ENCODE results near the gene SEC22A. TPM values are rescaled to one million over a fixed set of nuclear protein-coding genes. Genes with fewer than 3 reads are reported as not detected.

SEC22A gene
- total and polyA plus RNA-seq, 10 of the 15 experiments (the other 5 are each of a cell fraction or from before 2014, with no cell fraction given): 19.3 to 70.3 (median 36.7) TPM

DNA sequence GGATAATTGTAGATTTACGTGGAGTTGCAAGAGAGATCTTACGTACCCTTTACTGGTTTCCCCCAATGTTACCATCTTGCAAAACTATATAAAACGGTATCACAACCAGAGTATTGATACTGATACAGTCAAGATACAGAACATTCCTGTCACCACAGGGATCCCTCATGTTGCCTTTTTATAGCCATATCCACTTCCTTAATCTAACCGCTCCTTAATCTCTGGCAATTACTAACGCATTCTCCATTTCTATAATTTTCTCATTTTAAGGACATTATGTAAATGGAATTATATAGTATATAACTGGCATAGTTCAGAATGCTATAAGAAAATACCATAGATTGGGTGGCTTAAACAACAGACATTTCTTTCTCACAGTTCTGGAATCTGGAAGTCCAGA, 61.1 kb downstream of the SEC22A start:
- Histone ChIP-seq H3K79me2 (ENCODE audit: control insufficient read depth, insufficient read depth, low read length) (no peaks in the 10 kb centered on the region), H4K20me1 (ENCODE audit: control insufficient read depth, insufficient read depth) (no peaks in the 10 kb centered on the region), H2AFZ (ENCODE audit: control insufficient read depth, low read depth, low read length) (no peak overlapping the region), H3K27me3 (replicated peaks in 1 of 2; ENCODE audit: control insufficient read depth in 2 of 2, insufficient read depth in 2 of 2, low read length in 1 of 2) (no peaks in the 10 kb centered on the region), H3K9me3 (replicated peaks; ENCODE audit: control insufficient read depth, insufficient read depth, low read length) (no peaks in the 10 kb centered on the region; the same call in 2 of the 3 replicates), H3K4me2 (ENCODE audit: control insufficient read depth, insufficient read depth) (no peak overlapping the region), H3K9ac (ENCODE audit: control insufficient read depth, insufficient read depth, low read length) (no peak overlapping the region), H3K27ac (ENCODE audit: control insufficient read depth, insufficient read depth) (no peak overlapping the region), H3K36me3 (ENCODE audit: control insufficient read depth in 2 of 2, insufficient read depth in 2 of 2, low read length in 1 of 2) (no peaks in the 10 kb centered on the region; a peak in 1 of 4 replicates), H3K4me3 (no peak overlapping the region), H3K4me1 (ENCODE audit: control insufficient read depth, insufficient read depth, low read length) (no peaks in the 10 kb centered on the region)
- ChIA-PET POLR2A (no interaction called here), RAD21 (ENCODE audit: unreplicated experiment) (no interaction called here), CTCF (no interaction called here), SMC1A (ENCODE audit: uncharacterized antibody, unreplicated experiment) (no interaction called here)
- no TSS peak for BruUV-seq (replicated peaks)
- intact Hi-C loops (cut with micrococcal nuclease; ENCODE audit: unreplicated experiment) (loop anchor here (5.0 kb wide), 1 partner anchor 321 kb away; no protein-coding TSS in a partner anchor), in situ Hi-C loops (cut with MboI) (no loop called here)
- TF ChIP-seq IKZF1 (conservative IDR thresholded peaks at IDR 0.05) (no peak), ZNF274 (IDR thresholded peaks at IDR 0.05; ENCODE audit: insufficient read depth, insufficient read length) (no peak), CREB1 (IDR thresholded peaks at IDR 0.05; ENCODE audit: low read depth) (no peak), POLR2A (IDR thresholded peaks at IDR 0.05; ENCODE audit: low read depth, low read length) (no peak)
- no peak for ATAC-seq
- no peak for DNase-seq (ENCODE audit: low read depth, low spot score)
- FAIRE-seq: no peak
- WGBS (ENCODE audit: insufficient coverage, insufficient replicate concordance, low lambda C conversion rate, missing lambda C conversion rate): 97% methylated on average over 5 of the region's 5 CpGs

DNA sequence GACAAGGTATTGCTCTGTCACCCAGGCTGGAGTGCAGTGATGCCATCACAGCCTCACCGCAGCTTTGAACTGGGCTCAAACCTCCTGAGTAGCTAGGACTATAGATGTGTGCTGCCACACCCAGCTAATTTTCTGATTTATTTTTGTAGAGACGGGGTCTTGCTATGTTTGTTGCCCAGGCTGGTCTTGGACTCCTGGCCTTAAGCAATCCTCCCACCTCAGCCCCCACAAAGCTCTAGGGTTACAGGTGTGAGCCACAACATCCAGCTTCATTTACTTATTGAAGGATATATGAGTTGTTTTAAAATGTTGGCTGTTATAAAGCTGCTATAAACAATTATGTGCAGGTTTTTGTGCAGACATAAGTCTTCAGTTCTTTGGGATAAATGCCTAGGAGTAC, 62.2 kb downstream of the SEC22A start:
- no peak overlapping the region for H3K4me3 ChIP-seq
- SMC1A ChIA-PET (ENCODE audit: uncharacterized antibody, unreplicated experiment): interaction anchor here (0.6 kb wide), 2 partner anchors 18 to 71 kb away, joined by 3 to 4 read pairs; no protein-coding TSS in a partner anchor
- TF ChIP-seq RAD51 (IDR thresholded peaks at IDR 0.05): no peak
- TF ChIP-seq HCFC1 (IDR thresholded peaks at IDR 0.05; ENCODE audit: low read length): no peak
- TF ChIP-seq IKZF2 (IDR thresholded peaks at IDR 0.05): no peak
- TF ChIP-seq, protein P1, sequence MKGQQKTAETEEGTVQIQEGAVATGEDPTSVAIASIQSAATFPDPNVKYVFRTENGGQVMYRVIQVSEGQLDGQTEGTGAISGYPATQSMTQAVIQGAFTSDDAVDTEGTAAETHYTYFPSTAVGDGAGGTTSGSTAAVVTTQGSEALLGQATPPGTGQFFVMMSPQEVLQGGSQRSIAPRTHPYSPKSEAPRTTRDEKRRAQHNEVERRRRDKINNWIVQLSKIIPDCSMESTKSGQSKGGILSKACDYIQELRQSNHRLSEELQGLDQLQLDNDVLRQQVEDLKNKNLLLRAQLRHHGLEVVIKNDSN (IDR thresholded peaks at IDR 0.05; ENCODE audit: borderline replicate concordance, extremely low read length, insufficient read depth, low read depth, low read length): no peak
- TF ChIP-seq MYB (IDR thresholded peaks at IDR 0.05; ENCODE audit: borderline replicate concordance, low read depth, low read length): no peak
- TF ChIP-seq, protein P2, sequence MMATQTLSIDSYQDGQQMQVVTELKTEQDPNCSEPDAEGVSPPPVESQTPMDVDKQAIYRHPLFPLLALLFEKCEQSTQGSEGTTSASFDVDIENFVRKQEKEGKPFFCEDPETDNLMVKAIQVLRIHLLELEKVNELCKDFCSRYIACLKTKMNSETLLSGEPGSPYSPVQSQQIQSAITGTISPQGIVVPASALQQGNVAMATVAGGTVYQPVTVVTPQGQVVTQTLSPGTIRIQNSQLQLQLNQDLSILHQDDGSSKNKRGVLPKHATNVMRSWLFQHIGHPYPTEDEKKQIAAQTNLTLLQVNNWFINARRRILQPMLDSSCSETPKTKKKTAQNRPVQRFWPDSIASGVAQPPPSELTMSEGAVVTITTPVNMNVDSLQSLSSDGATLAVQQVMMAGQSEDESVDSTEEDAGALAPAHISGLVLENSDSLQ (IDR thresholded peaks at IDR 0.05): no peak
- no peak for TF ChIP-seq POLR2AphosphoS5 (IDR thresholded peaks at IDR 0.05; ENCODE audit: low read length)
- FAIRE-seq (no peak), ATAC-seq (no peak), DNase-seq (ENCODE audit: low read depth, low spot score) (no peak)
- no peaks in the 10 kb centered on the region for H3K79me2 ChIP-seq (ENCODE audit: control insufficient read depth, insufficient read depth, low read length)
- CTCF ChIA-PET: interaction anchor here (0.6 to 1.2 kb wide), 2 partner anchors 17 to 43 kb away, joined by 3 to 4 read pairs; no protein-coding TSS in a partner anchor
- no peak overlapping the region for H3K9ac ChIP-seq (ENCODE audit: control insufficient read depth, insufficient read depth, low read length)
- no peaks in the 10 kb centered on the region for H3K27me3 ChIP-seq (replicated peaks in 1 of 2; ENCODE audit: control insufficient read depth in 2 of 2, insufficient read depth in 2 of 2, low read length in 1 of 2)
- no peak overlapping the region for H3K27ac ChIP-seq (ENCODE audit: control insufficient read depth, insufficient read depth)
- no peaks in the 10 kb centered on the region; the same call in 2 of the 3 replicates for H3K9me3 ChIP-seq (replicated peaks; ENCODE audit: control insufficient read depth, insufficient read depth, low read length)
- no TSS peak for BruUV-seq (replicated peaks)
- POLR2A ChIA-PET: interaction anchor here (0.7 kb wide), 1 partner anchor 92 kb away, joined by 3 read pairs; no protein-coding TSS in a partner anchor
- H3K4me1 ChIP-seq (ENCODE audit: control insufficient read depth, insufficient read depth, low read length): no peaks in the 10 kb centered on the region
- H2AFZ ChIP-seq (ENCODE audit: control insufficient read depth, low read depth, low read length): no peak overlapping the region
- RAD21 ChIA-PET (ENCODE audit: unreplicated experiment): no interaction called here
- 76% methylated on average over 2 of the region's 2 CpGs for WGBS (ENCODE audit: insufficient coverage, insufficient replicate concordance, low lambda C conversion rate, missing lambda C conversion rate)
- H3K36me3 ChIP-seq (ENCODE audit: control insufficient read depth in 2 of 2, insufficient read depth in 2 of 2, low read length in 1 of 2): no peaks in the 10 kb centered on the region; a peak in 1 of 4 replicates
- in situ Hi-C loops (cut with MboI): no loop called here
- no peak overlapping the region for H3K4me2 ChIP-seq (ENCODE audit: control insufficient read depth, insufficient read depth)
- intact Hi-C loops (cut with micrococcal nuclease; ENCODE audit: unreplicated experiment): loop anchor here (5.0 kb wide), 1 partner anchor 322 kb away; no protein-coding TSS in a partner anchor
- no peaks in the 10 kb centered on the region for H4K20me1 ChIP-seq (ENCODE audit: control insufficient read depth, insufficient read depth)

Data from GM12878 (cell line).